Measurements from ENCODE around the gene CT45A1.

GRCh38 chrX:135707880-135708279 lies 5.6 kb upstream of the CT45A1 start:
- no peak for TF ChIP-seq ZNF274 (IDR thresholded peaks at IDR 0.05; ENCODE audit: low read depth, low read length)
- TF ChIP-seq SUZ12 (IDR thresholded peaks at IDR 0.05; ENCODE audit: extremely low read depth, insufficient read depth, insufficient read length): no peak
